Ectodermal cell (in vitro differentiated cells): Measurements from ENCODE around the gene DLL1.

Experiments used
- H3K27ac ChIP-seq: 2 replicates; pipeline ENCODE4 v1.7.0; 2013; ENCODE audit warnings: mild to moderate bottlenecking, low read depth, low read length; ENCODE audit not compliant: insufficient read depth, poor library complexity, severe bottlenecking
- H3K27me3 ChIP-seq: 2 replicates; pipeline ENCODE4 v1.7.0; 2013; ENCODE audit warnings: mild to moderate bottlenecking, low read length; ENCODE audit not compliant: insufficient read depth, control insufficient read depth, poor library complexity, severe bottlenecking
- H3K36me3 ChIP-seq: one replicate; pipeline ENCODE4 v1.7.0; 2013; ENCODE audit warnings: low read length; ENCODE audit not compliant: control insufficient read depth, insufficient read depth
- H3K4me1 ChIP-seq: one replicate; pipeline ENCODE4 v1.7.0; 2013; ENCODE audit warnings: low read length; ENCODE audit not compliant: control insufficient read depth, insufficient read depth
- H3K4me3 ChIP-seq: 2 replicates; pipeline ENCODE4 v1.7.0; 2013; ENCODE audit warnings: low read depth, low read length, control low read depth; ENCODE audit not compliant: insufficient read depth
- H3K9me3 ChIP-seq: 2 replicates; pipeline ENCODE4 v1.7.0; 2013; ENCODE audit warnings: mild to moderate bottlenecking, low read length, moderate library complexity; ENCODE audit not compliant: control insufficient read depth
- WGBS, 2 experiments: methylation state at CpG; one replicate each; pipeline ENCODE4 v1.1.7; 2013; ENCODE audit warnings: missing lambda C conversion rate in 2 of 2; 5-methylcytosine and 5-hydroxymethylcytosine counted together

DLL1 gene

GRCh38 chr6:170289180-170289931, 1.5 kb downstream of the DLL1 start:
- peaks cover 90% of the 10 kb centered on the region for H3K27me3 ChIP-seq
- peaks cover 31% of the 10 kb centered on the region for H3K36me3 ChIP-seq
- H3K9me3 ChIP-seq = no peaks in the 10 kb centered on the region
- no peak overlapping the region for H3K27ac ChIP-seq
- WGBS, 2 experiments = 1% methylated on average over 85 of the region's 85 CpGs
- H3K4me3 ChIP-seq = peak overlapping the region; percentile 65
- H3K4me1 ChIP-seq = peaks cover 51% of the 10 kb centered on the region

- peaks cover 51% of the 10 kb centered on the region for H3K4me1 ChIP-seq
Measured at GRCh38 chr6:170288852-170289179, 2.1 kb downstream of the DLL1 start.

GRCh38 chr6:170288091-170288631, 2.7 kb downstream of the DLL1 start:
- peak overlapping the region; percentile 65 for H3K4me3 ChIP-seq
- 31 to 32% methylated on average over 33 of the region's 33 CpGs for WGBS, 2 experiments
- no peaks in the 10 kb centered on the region for H3K9me3 ChIP-seq
- peaks cover 78% of the 10 kb centered on the region for H3K27me3 ChIP-seq
- peaks cover 46% of the 10 kb centered on the region for H3K4me1 ChIP-seq
- H3K27ac ChIP-seq = no peak overlapping the region
- H3K36me3 ChIP-seq = peaks cover 39% of the 10 kb centered on the region

More at GRCh38 chr6:170288852-170289179, 2.1 kb downstream of the DLL1 start:
- Histone ChIP-seq H3K36me3 (peaks cover 36% of the 10 kb centered on the region), H3K27ac (no peak overlapping the region), H3K4me3 (peak overlapping the region; percentile 65), H3K27me3 (peaks cover 85% of the 10 kb centered on the region), H3K9me3 (no peaks in the 10 kb centered on the region)
- WGBS, 2 experiments = 2 to 3% methylated on average over 16 of the region's 16 CpGs

- H3K4me1 ChIP-seq = peaks cover 38% of the 10 kb centered on the region
- H3K9me3 ChIP-seq = no peaks in the 10 kb centered on the region
- peaks cover 45% of the 10 kb centered on the region for H3K36me3 ChIP-seq
- H3K27ac ChIP-seq = no peak overlapping the region
- peaks cover 71% of the 10 kb centered on the region for H3K27me3 ChIP-seq
- H3K4me3 ChIP-seq = peak overlapping the region; percentile 65
- WGBS, 2 experiments = 61 to 66% methylated on average over 12 of the region's 12 CpGs
Measured at GRCh38 chr6:170287371-170287876, 3.5 kb downstream of the DLL1 start.

- Histone ChIP-seq H3K4me3 (peak overlapping the region; percentile 65), H3K9me3 (no peaks in the 10 kb centered on the region), H3K36me3 (peaks cover 45% of the 10 kb centered on the region), H3K27ac (no peak overlapping the region), H3K27me3 (peaks cover 65% of the 10 kb centered on the region), H3K4me1 (peaks cover 35% of the 10 kb centered on the region)
- WGBS, 2 experiments = 26 to 28% methylated on average over 2 of the region's 2 CpGs
Measured at GRCh38 chr6:170286934-170287265, 4.0 kb downstream of the DLL1 start.

GRCh38 chr6:170286246-170286933, 4.5 kb downstream of the DLL1 start:
- H3K9me3 ChIP-seq = no peaks in the 10 kb centered on the region
- peaks cover 45% of the 10 kb centered on the region for H3K36me3 ChIP-seq
- no peak overlapping the region for H3K27ac ChIP-seq
- H3K27me3 ChIP-seq = peaks cover 60% of the 10 kb centered on the region
- peaks cover 35% of the 10 kb centered on the region for H3K4me1 ChIP-seq
- peak overlapping the region; percentile 65 for H3K4me3 ChIP-seq
- 9% methylated on average over 26 of the region's 26 CpGs for WGBS, 2 experiments

GRCh38 chr6:170285482-170285881, 5.4 kb downstream of the DLL1 start:
- 94 to 95% methylated on average over 5 of the region's 5 CpGs for WGBS, 2 experiments
- peaks cover 54% of the 10 kb centered on the region for H3K27me3 ChIP-seq
- no peak overlapping the region for H3K4me3 ChIP-seq
- H3K4me1 ChIP-seq = peaks cover 35% of the 10 kb centered on the region
- peaks cover 45% of the 10 kb centered on the region for H3K36me3 ChIP-seq
- H3K9me3 ChIP-seq = no peaks in the 10 kb centered on the region
- H3K27ac ChIP-seq = no peak overlapping the region

- peaks cover 45% of the 10 kb centered on the region for H3K36me3 ChIP-seq
- H3K4me1 ChIP-seq = peaks cover 35% of the 10 kb centered on the region
- peaks cover 48% of the 10 kb centered on the region for H3K27me3 ChIP-seq
- no peak overlapping the region for H3K27ac ChIP-seq
- 93 to 94% methylated on average over 24 of the region's 24 CpGs for WGBS, 2 experiments
- no peak overlapping the region for H3K4me3 ChIP-seq
- H3K9me3 ChIP-seq = no peaks in the 10 kb centered on the region
Measured at GRCh38 chr6:170284866-170285469, 5.9 kb downstream of the DLL1 start.

GRCh38 chr6:170284126-170284773, 6.6 kb downstream of the DLL1 start:
- H3K27ac ChIP-seq = no peak overlapping the region
- peaks cover 45% of the 10 kb centered on the region for H3K36me3 ChIP-seq
- H3K27me3 ChIP-seq = peaks cover 41% of the 10 kb centered on the region
- 94 to 97% methylated on average over 15 of the region's 15 CpGs for WGBS, 2 experiments
- H3K4me1 ChIP-seq = peaks cover 35% of the 10 kb centered on the region
- no peak overlapping the region for H3K4me3 ChIP-seq
- no peaks in the 10 kb centered on the region for H3K9me3 ChIP-seq
